ENCODE results near the gene CHRNA3.

The CHRNA3 gene

GRCh38 chr15:78550815-78551214 lies 70.0 kb downstream of the CHRNA3 start:
- FAIRE-seq: no peak

- no peak for FAIRE-seq
These were observed 70.6 kb downstream of the CHRNA3 start for GRCh38 chr15:78550194-78550593.
